Uterus (tissue), 2 donors: ENCODE data around the gene RRP8.

Experiments
- POLR2A ChIP-seq, 2 donors: fragments of 450-650 bp; IDR thresholded peaks; one replicate each; pipeline ENCODE4 v1.6.1; 2016; ENCODE audit warnings: antibody characterized with exemption in 2 of 2, mild to moderate bottlenecking in 1 of 2, moderate library complexity in 1 of 2
- TF ChIP-seq, protein P1 (sequence below), 4 experiments: fragments of 200-600 bp in 2 of 4; fragments of 450-650 bp in 2 of 4; sonication (generic) in 2 of 4; IDR thresholded peaks; one replicate each; pipeline ENCODE4 v1.5.1; 2016 to 2019; ENCODE audit warnings: antibody characterized with exemption in 4 of 4, mild to moderate bottlenecking in 2 of 4, moderate library complexity in 1 of 4

DNA sequence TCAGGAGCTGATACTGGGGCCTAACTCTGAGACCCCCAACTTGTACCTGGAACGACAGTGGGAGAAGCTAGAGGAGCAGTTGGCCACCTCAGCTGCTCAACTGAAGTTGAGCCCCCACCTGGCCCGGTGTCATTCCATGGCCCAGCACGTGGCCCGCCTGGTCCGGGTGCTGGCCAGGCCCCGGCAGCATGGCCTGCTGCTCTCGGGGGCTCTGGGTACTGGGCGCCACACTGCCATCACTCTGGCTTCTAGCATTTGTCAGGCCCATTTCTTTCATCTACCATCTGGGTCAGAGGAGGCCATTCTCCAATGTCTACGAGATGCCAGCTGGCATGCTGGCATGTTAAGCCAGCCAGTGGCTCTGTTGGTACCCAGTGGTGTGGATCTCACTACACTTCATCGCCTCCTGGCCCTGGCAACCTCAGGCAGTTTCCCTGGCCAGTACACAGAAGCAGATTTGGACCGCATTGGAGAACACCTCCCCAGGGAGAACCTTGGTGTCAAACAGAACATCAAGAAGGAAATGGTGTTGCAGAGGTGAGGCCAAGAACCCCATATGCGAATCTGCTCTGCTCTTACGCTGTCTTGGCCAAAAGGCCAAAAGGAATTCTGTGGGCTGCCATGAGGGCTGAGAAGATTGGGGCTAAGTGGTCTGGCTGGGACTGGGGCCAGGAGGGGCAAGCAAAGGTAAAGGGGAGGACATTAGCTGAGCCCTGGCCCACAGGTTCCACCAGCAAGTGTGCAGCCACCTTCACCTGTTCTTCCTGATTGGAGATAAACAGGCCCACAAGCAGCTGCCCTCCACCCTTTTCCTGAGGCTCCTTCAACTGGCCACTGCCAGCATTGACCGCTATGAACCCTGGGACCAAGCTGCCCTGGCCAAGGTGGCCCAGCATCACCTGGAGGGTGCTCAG is 45.4 kb downstream of the RRP8 start:
- TF ChIP-seq, protein P1, sequence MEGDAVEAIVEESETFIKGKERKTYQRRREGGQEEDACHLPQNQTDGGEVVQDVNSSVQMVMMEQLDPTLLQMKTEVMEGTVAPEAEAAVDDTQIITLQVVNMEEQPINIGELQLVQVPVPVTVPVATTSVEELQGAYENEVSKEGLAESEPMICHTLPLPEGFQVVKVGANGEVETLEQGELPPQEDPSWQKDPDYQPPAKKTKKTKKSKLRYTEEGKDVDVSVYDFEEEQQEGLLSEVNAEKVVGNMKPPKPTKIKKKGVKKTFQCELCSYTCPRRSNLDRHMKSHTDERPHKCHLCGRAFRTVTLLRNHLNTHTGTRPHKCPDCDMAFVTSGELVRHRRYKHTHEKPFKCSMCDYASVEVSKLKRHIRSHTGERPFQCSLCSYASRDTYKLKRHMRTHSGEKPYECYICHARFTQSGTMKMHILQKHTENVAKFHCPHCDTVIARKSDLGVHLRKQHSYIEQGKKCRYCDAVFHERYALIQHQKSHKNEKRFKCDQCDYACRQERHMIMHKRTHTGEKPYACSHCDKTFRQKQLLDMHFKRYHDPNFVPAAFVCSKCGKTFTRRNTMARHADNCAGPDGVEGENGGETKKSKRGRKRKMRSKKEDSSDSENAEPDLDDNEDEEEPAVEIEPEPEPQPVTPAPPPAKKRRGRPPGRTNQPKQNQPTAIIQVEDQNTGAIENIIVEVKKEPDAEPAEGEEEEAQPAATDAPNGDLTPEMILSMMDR (IDR thresholded peaks at IDR 0.05): no peak
- no peak for TF ChIP-seq POLR2A (IDR thresholded peaks at IDR 0.05)
